IMR-90 (cell line): ENCODE measurements around the gene ZFAND2A. TPM values are rescaled to one million over a fixed set of nuclear protein-coding genes. Genes with fewer than 3 reads are reported as not detected.

Source experiments
- ATAC-seq: fragments of 200-7000 bp; cut with Tn5 transposase; 2 replicates; pipeline ENCODE4 v1.9.1; 2020; ENCODE audit warnings: low read depth, mild to moderate bottlenecking, moderate library complexity
- BruUV-seq: library from RNA; stranded (reverse); fragments of 400-500 nt; replicated peaks from 2 replicates; lab custom pipeline; 2021; lab: Mats Ljungman, UMichigan
- CTCF ChIA-PET: fragments of 300-600 bp; formaldehyde crosslinking; extraction: SDS; loops from one replicate; lab custom pipeline; 2021; ENCODE audit warnings: antibody characterized with exemption; lab: Yijun Ruan, JAX
- POLR2A ChIA-PET: fragments of 300-600 bp; sonication (Branson Sonifier 250); formaldehyde crosslinking; loops from one replicate; lab custom pipeline; 2022; ENCODE audit warnings: antibody characterized with exemption; ENCODE audit not compliant: unreplicated experiment; lab: Charles Lee
- DNase-seq: peaks from one replicate; pipeline ENCODE4 v3.0.0; 2013
- H2AFZ ChIP-seq: replicated peaks from 2 replicates; pipeline ENCODE3; 2013; ENCODE audit warnings: low read length, mild to moderate bottlenecking; ENCODE audit not compliant: poor library complexity
- H2AK5ac ChIP-seq: 2 replicates; pipeline ENCODE4 v1.6.1; 2013; ENCODE audit warnings: low read depth, low read length, inconsistent platforms
- H2AK9ac ChIP-seq: replicated peaks from 2 replicates; pipeline ENCODE3; 2013; ENCODE audit warnings: mild to moderate bottlenecking, low read depth, low read length, moderate library complexity; ENCODE audit not compliant: poor library complexity
- H2BK120ac ChIP-seq: 2 replicates; pipeline ENCODE4 v1.6.1; 2013; ENCODE audit warnings: low read depth, low read length, inconsistent platforms
- H2BK15ac ChIP-seq: 3 replicates; pipeline ENCODE4 v1.6.1; 2013; ENCODE audit warnings: low read depth, low read length, inconsistent platforms
- H2BK20ac ChIP-seq: 2 replicates; pipeline ENCODE4 v1.6.1; 2013; ENCODE audit warnings: low read depth, mild to moderate bottlenecking, inconsistent platforms, low read length, moderate library complexity
- H2BK5ac ChIP-seq: 2 replicates; pipeline ENCODE4 v1.6.1; 2013; ENCODE audit warnings: mild to moderate bottlenecking, low read depth, low read length, inconsistent platforms; ENCODE audit not compliant: poor library complexity, severe bottlenecking
- H3K14ac ChIP-seq: replicated peaks from 2 replicates; pipeline ENCODE4 v1.6.1; 2013; ENCODE audit warnings: low read depth, low read length, inconsistent platforms
- H3K18ac ChIP-seq: 2 replicates; pipeline ENCODE4 v1.6.1; 2013; ENCODE audit warnings: low read depth, low read length, control low read depth
- H3K23ac ChIP-seq: 2 replicates; pipeline ENCODE4 v1.6.1; 2013; ENCODE audit warnings: low read depth, low read length, inconsistent platforms
- H3K27ac ChIP-seq: 2 replicates; pipeline ENCODE4 v1.5.1; 2013; ENCODE audit warnings: mild to moderate bottlenecking, control low read depth, low read length; ENCODE audit not compliant: insufficient read depth
- H3K27me3 ChIP-seq: 2 replicates; pipeline ENCODE4 v1.6.1; 2013; ENCODE audit warnings: low read length; ENCODE audit not compliant: control insufficient read depth, insufficient read depth
- H3K36me3 ChIP-seq: 2 replicates; pipeline ENCODE4 v1.6.1; 2013; ENCODE audit warnings: low read length, mixed read lengths; ENCODE audit not compliant: control insufficient read depth, insufficient read depth
- H3K4ac ChIP-seq: 2 replicates; pipeline ENCODE4 v1.6.1; 2013; ENCODE audit warnings: low read depth, low read length, inconsistent platforms
- H3K4me1 ChIP-seq: 2 replicates; pipeline ENCODE4 v1.6.1; 2013; ENCODE audit warnings: low read length, mixed read lengths; ENCODE audit not compliant: control insufficient read depth, insufficient read depth
- H3K4me2 ChIP-seq: 2 replicates; pipeline ENCODE4 v1.6.1; 2013; ENCODE audit warnings: low read depth, mild to moderate bottlenecking, control low read depth, low read length, moderate library complexity
- H3K4me3 ChIP-seq: 2 replicates; pipeline ENCODE4 v1.5.1; 2013; ENCODE audit warnings: low read depth, mild to moderate bottlenecking, control low read depth, low read length, moderate library complexity; ENCODE audit not compliant: insufficient read depth
- H3K56ac ChIP-seq: 2 replicates; pipeline ENCODE4 v1.6.1; 2013; ENCODE audit warnings: low read length, inconsistent platforms; ENCODE audit not compliant: insufficient read depth; ENCODE audit errors: extremely low read depth
- H3K79me1 ChIP-seq, 2 experiments: 2 replicates each; pipeline ENCODE4 v1.6.1; 2013; ENCODE audit warnings: low read length in 2 of 2, inconsistent platforms in 1 of 2, low read depth in 1 of 2
- H3K9ac ChIP-seq: 2 replicates; pipeline ENCODE4 v1.6.1; 2013; ENCODE audit warnings: low read depth, low read length, control low read depth
- H3K9me1 ChIP-seq: 2 replicates; pipeline ENCODE4 v1.6.1; 2013; ENCODE audit warnings: low read length, inconsistent platforms; ENCODE audit not compliant: insufficient read depth
- H3K9me3 ChIP-seq: 2 replicates; pipeline ENCODE4 v1.6.1; 2013; ENCODE audit warnings: low read length; ENCODE audit not compliant: control insufficient read depth, insufficient read depth
- H4K20me1 ChIP-seq: 2 replicates; pipeline ENCODE4 v1.6.1; 2013; ENCODE audit warnings: low read length, inconsistent platforms; ENCODE audit not compliant: insufficient read depth
- H4K5ac ChIP-seq: 2 replicates; pipeline ENCODE4 v1.6.1; 2013; ENCODE audit warnings: mild to moderate bottlenecking, low read depth, low read length, control low read depth
- H4K8ac ChIP-seq, 2 experiments: 2 replicates each; pipeline ENCODE4 v1.6.1; 2013; ENCODE audit warnings: low read depth in 2 of 2, low read length in 2 of 2, control low read depth in 1 of 2, inconsistent platforms in 1 of 2
- H4K91ac ChIP-seq: 2 replicates; pipeline ENCODE4 v1.6.1; 2013; ENCODE audit warnings: low read depth, low read length, inconsistent platforms; ENCODE audit not compliant: insufficient read depth
- CEBPB ChIP-seq: IDR thresholded peaks from 2 replicates; pipeline ENCODE4 v1.6.1; 2012; ENCODE audit warnings: low read depth, low read length, improper control_type of control experiment
- MAFK ChIP-seq: IDR thresholded peaks from 2 replicates; pipeline ENCODE4 v1.6.1; 2012; ENCODE audit warnings: low read depth, low read length, improper control_type of control experiment
- MXI1 ChIP-seq: IDR thresholded peaks from 2 replicates; pipeline ENCODE4 v1.6.1; 2012; ENCODE audit warnings: low read depth, mild to moderate bottlenecking, low read length, moderate library complexity, borderline replicate concordance
- NFE2L2 ChIP-seq: fragments of 150-350 bp; IDR thresholded peaks from 2 replicates; pipeline ENCODE4 v1.6.1; 2016; ENCODE audit warnings: low read depth, mild to moderate bottlenecking, low read length
- RFX5 ChIP-seq: IDR thresholded peaks from 2 replicates; pipeline ENCODE4 v1.8.0; 2012; ENCODE audit warnings: low read depth, mild to moderate bottlenecking, low read length, moderate library complexity
- WGBS, 2 experiments: methylation state at CpG; one replicate each; pipeline versions ENCODE4 v1.1.5 to v1.1.7; 2013; ENCODE audit warnings: missing lambda C conversion rate in 2 of 2; ENCODE audit not compliant: insufficient read length in 1 of 2; ENCODE audit errors: extremely low coverage in 2 of 2; 5-methylcytosine and 5-hydroxymethylcytosine counted together
- dilution Hi-C: fragments of 300-500 bp; cut with HindIII; formaldehyde crosslinking; loops from one replicate; pipeline ENCODE4 v1.14.3; 2018; ENCODE audit warnings: low sequenced_read_pairs; ENCODE audit not compliant: unreplicated experiment
- in situ Hi-C: fragments of 300-500 bp; cut with MboI; formaldehyde crosslinking; loops from 3 replicates; pipeline ENCODE4 v1.14.3; 2019; ENCODE audit warnings: low sequenced_read_pairs, inconsistent platforms, mixed read lengths
- intact Hi-C: fragments of 100-400 bp; cut with micrococcal nuclease; formaldehyde crosslinking; loops from 2 replicates; pipeline ENCODE4 v1.10.0; 2022
- polyA plus RNA-seq, 3 experiments: library from polyadenylated mRNA; depleted of rRNA; stranded (reverse); fragments of >200 nt; gene quantifications; 2 replicates each; pipeline ENCODE4 v1.2.3, GENCODE V29; 2012; ENCODE audit warnings: low replicate concordance in 1 of 3
- total RNA-seq: library from RNA; depleted of rRNA; stranded (reverse); fragments of >200 nt; gene quantifications from 2 replicates; pipeline ENCODE4 v1.2.3, GENCODE V29; 2012

The ZFAND2A gene
- total and polyA plus RNA-seq, 2 of the 4 experiments (the other 2 are of a cell fraction): 11.8 to 28.7 TPM

DNA sequence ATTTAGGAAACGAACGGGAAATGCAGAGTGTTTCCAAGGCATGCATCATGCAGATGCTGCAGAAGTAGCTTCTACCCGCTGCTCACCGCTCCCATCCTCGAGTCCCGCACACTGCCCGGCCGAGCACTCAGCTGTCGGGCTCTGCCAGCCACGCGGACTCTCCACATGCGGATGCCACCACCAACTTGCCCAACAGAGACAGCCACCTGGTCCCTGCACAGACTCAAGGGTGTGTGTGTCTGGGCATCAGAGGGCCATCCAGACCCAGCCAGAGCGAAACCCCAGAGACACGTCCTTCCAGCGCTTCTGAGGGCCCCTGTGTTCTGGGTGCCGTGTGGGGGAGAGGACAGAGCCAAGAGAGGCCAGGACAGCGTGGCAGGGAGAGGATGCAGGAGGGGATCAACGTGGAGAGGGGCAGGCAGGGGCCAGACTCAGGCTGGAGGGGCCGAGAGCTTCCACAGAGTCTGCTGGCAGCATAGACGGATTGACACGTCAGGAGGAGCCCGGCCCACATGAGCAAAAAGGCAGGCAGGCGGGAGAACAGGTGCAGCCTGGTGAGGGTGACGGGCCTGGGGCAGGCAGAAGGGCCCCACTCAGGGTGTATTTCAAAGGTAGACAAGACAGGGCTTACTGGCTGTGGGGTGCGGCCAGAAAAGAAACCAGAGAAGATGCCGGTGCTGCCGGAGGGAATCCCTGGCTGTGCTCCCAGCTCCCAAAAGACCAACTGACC lies 53.8 kb downstream of the ZFAND2A start (continued):
- TF ChIP-seq MAFK: no peak

DNA sequence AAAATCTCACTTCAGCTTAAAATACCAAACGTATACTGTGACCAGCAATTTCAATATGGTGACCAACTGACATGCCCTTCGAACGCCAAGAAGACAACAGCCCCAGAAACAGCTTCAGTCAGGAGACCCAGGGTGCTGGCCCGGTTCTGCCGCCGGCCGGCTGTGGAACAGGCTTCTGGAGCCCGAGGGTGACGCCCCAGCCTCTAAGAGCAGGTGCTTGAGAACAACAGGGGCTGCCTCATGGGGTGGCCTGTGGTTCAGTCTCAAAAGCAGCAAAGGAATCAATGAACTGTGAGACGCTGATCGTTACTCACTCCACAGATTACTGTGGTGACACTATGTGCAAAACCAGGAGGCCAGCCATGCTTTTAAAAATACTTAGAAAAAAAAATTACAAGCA lies 54.8 kb downstream of the ZFAND2A start:
- POLR2A ChIA-PET: no interaction called here
- no peak overlapping the region for H3K4me2 ChIP-seq
- H3K4me1 ChIP-seq: peaks cover 2% of the 10 kb centered on the region; the same call in 1 of the 2 replicates
- no peak overlapping the region for H3K14ac ChIP-seq
- no peaks in the 10 kb centered on the region for H3K36me3 ChIP-seq
- H4K91ac ChIP-seq: no peak overlapping the region
- no peak overlapping the region for H2AK5ac ChIP-seq
- no peak overlapping the region for H2BK20ac ChIP-seq
- H3K9me3 ChIP-seq: no peaks in the 10 kb centered on the region
- dilution Hi-C loops (no loop called here), intact Hi-C loops (no loop called here), in situ Hi-C loops (no loop called here)
- no peak overlapping the region for H2BK5ac ChIP-seq
- no peak overlapping the region for H4K8ac ChIP-seq
- 92% methylated on average over 8 of the region's 11 CpGs; no CpG with 5 or more reads in 1 of the 2 experiments for WGBS, 2 experiments
- no peak for DNase-seq
- no peak for TF ChIP-seq NFE2L2
- TF ChIP-seq MXI1: no peak
- no peak for TF ChIP-seq RFX5
- no peak for TF ChIP-seq CEBPB
- H3K4me3 ChIP-seq: no peak overlapping the region
- ATAC-seq: no peak
- CTCF ChIA-PET: no interaction called here
- no peak overlapping the region for H2AFZ ChIP-seq
- H3K27ac ChIP-seq: no peak overlapping the region
- H3K79me1 ChIP-seq: peaks cover 8 to 17% of the 10 kb centered on the region in 2 experiments; a peak in 2 of 4 replicates
- no peak overlapping the region for H3K56ac ChIP-seq
- no peak overlapping the region for H3K4ac ChIP-seq
- no peak overlapping the region for H2AK9ac ChIP-seq
- peaks cover 7% of the 10 kb centered on the region; the same call in 1 of the 2 replicates for H4K20me1 ChIP-seq
- H3K23ac ChIP-seq: no peak overlapping the region
- no peak overlapping the region for H3K18ac ChIP-seq
- H4K5ac ChIP-seq: no peak overlapping the region
- no peak overlapping the region for H3K9ac ChIP-seq
- no TSS peak for BruUV-seq
- no peaks in the 10 kb centered on the region; the same call in 1 of the 2 replicates for H3K9me1 ChIP-seq
- H2BK15ac ChIP-seq: no peak overlapping the region
- no peak overlapping the region for H2BK120ac ChIP-seq
- no peaks in the 10 kb centered on the region for H3K27me3 ChIP-seq
